ENCODE data around the gene ZNF32.

Gene ZNF32

DNA sequence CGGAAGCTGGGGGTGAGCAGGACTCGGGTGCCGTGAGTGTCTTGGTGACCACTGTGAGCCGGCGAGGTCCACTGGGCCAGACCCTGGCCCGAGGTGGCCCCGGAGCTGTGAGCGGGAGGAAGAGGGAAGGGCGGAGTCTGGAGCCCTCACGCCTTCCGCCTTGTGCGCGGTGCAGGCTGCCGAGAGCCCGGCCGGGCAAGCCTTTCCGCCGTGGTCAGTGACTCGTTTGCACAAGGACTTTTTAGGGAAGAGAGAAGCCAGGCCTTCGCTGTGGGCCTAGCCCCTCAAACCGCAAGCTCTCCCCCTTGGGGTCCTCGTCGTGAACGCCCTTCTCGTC is 40.9 kb upstream of the ZNF32 start:
- H3K4me3 ChIP-seq (replicated peaks; ENCODE audit: insufficient read depth, low read length), result peak overlapping the region; percentile 43

DNA sequence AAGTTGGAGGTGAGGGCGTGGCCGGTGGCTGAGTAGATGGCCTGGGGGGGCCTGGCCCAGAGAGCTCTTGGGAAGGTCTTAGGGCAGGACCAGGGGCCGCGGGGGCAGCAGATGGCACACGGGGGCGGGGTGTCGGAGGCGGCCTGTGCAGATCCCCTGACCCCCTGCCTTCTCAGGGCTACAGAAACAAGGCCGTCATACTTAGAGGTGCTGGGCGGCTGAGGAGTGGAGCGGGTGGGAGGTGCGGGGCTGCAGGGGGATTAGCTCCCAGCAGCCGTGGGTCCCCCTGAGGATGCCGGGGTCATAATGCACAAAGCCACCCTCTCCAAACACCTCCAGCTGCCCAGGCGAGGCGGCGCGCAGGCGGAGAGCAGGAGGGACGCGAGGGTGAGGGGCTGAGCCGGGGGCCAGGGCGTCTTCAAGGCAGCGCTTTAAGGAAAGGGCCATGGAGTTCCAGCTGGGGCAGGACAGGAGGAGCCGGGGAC is 40.4 kb upstream of the ZNF32 start:
- peaks cover 15% of the 10 kb centered on the region for H3K27me3 ChIP-seq (ENCODE audit: insufficient read depth, poor library complexity, severe bottlenecking)
- no peak overlapping the region for H3K27ac ChIP-seq (replicated peaks)
- TF ChIP-seq POLR2AphosphoS5 (IDR thresholded peaks at IDR 0.05; ENCODE audit: low read depth), result no peak
- TF ChIP-seq, protein P1, sequence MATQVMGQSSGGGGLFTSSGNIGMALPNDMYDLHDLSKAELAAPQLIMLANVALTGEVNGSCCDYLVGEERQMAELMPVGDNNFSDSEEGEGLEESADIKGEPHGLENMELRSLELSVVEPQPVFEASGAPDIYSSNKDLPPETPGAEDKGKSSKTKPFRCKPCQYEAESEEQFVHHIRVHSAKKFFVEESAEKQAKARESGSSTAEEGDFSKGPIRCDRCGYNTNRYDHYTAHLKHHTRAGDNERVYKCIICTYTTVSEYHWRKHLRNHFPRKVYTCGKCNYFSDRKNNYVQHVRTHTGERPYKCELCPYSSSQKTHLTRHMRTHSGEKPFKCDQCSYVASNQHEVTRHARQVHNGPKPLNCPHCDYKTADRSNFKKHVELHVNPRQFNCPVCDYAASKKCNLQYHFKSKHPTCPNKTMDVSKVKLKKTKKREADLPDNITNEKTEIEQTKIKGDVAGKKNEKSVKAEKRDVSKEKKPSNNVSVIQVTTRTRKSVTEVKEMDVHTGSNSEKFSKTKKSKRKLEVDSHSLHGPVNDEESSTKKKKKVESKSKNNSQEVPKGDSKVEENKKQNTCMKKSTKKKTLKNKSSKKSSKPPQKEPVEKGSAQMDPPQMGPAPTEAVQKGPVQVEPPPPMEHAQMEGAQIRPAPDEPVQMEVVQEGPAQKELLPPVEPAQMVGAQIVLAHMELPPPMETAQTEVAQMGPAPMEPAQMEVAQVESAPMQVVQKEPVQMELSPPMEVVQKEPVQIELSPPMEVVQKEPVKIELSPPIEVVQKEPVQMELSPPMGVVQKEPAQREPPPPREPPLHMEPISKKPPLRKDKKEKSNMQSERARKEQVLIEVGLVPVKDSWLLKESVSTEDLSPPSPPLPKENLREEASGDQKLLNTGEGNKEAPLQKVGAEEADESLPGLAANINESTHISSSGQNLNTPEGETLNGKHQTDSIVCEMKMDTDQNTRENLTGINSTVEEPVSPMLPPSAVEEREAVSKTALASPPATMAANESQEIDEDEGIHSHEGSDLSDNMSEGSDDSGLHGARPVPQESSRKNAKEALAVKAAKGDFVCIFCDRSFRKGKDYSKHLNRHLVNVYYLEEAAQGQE (IDR thresholded peaks at IDR 0.05; ENCODE audit: insufficient replicate concordance, low read depth), result no peak
- no peak for TF ChIP-seq GABPA (IDR thresholded peaks at IDR 0.05; ENCODE audit: low read depth)
- H3K4me3 ChIP-seq (replicated peaks; ENCODE audit: insufficient read depth, low read length), result peak overlapping the region; percentile 43
- no peak for DNase-seq (ENCODE audit: low read depth in 1 of 2, low spot score in 1 of 2)

More for the DNA sequence above, 40.9 kb upstream of the ZNF32 start:
- Histone ChIP-seq H3K27ac (replicated peaks) (no peak overlapping the region), H3K27me3 (ENCODE audit: insufficient read depth, poor library complexity, severe bottlenecking) (peaks cover 17% of the 10 kb centered on the region)
- no peak for TF ChIP-seq SPI1 (IDR thresholded peaks at IDR 0.05; ENCODE audit: borderline replicate concordance, low read depth)
- TF ChIP-seq GABPA (IDR thresholded peaks at IDR 0.05; ENCODE audit: low read depth), result no peak
- TF ChIP-seq, protein P1 (IDR thresholded peaks at IDR 0.05; ENCODE audit: insufficient replicate concordance, low read depth), result no peak
- TF ChIP-seq, protein P2, sequence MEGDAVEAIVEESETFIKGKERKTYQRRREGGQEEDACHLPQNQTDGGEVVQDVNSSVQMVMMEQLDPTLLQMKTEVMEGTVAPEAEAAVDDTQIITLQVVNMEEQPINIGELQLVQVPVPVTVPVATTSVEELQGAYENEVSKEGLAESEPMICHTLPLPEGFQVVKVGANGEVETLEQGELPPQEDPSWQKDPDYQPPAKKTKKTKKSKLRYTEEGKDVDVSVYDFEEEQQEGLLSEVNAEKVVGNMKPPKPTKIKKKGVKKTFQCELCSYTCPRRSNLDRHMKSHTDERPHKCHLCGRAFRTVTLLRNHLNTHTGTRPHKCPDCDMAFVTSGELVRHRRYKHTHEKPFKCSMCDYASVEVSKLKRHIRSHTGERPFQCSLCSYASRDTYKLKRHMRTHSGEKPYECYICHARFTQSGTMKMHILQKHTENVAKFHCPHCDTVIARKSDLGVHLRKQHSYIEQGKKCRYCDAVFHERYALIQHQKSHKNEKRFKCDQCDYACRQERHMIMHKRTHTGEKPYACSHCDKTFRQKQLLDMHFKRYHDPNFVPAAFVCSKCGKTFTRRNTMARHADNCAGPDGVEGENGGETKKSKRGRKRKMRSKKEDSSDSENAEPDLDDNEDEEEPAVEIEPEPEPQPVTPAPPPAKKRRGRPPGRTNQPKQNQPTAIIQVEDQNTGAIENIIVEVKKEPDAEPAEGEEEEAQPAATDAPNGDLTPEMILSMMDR (IDR thresholded peaks at IDR 0.05; ENCODE audit: insufficient read depth, low read length), result no peak
- no peak for TF ChIP-seq POLR2AphosphoS5 (IDR thresholded peaks at IDR 0.05; ENCODE audit: low read depth)
- peak; percentile 30 to 40 for DNase-seq (ENCODE audit: low read depth in 1 of 2, low spot score in 1 of 2)

DNA sequence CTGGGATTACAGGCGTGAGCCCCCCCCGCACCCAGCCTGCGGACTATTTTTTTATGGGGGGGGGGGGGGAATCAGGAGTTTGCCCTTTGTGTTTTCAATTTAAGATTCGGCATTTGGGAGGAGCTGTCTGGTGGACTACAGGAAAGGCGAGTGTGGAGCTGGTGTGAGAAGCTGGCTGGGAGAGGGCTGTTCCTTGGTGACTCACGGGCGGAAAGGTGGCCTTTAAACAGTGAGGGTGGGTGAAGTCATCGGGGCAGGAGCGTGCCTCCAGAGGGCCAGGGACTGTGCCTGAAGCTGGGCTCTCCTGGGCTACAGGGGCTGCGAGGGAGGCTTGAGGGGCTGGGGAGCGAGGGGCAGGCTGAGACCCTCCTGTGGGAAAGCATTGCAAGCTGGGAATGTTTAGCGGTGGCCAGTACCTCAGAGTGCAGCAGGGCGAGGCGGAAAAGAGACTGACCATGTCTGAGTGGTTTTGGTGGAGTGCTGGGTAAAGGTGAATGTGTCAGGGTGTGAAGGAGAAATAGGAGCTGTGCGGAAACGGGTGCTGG is 39.7 kb upstream of the ZNF32 start:
- Histone ChIP-seq H3K27me3 (ENCODE audit: insufficient read depth, poor library complexity, severe bottlenecking) (peaks cover 11% of the 10 kb centered on the region), H3K4me3 (replicated peaks; ENCODE audit: insufficient read depth, low read length) (no peak overlapping the region), H3K27ac (replicated peaks) (no peak overlapping the region)
- TF ChIP-seq, protein P2 (IDR thresholded peaks at IDR 0.05; ENCODE audit: insufficient read depth, low read length), result no peak
- TF ChIP-seq GABPA (IDR thresholded peaks at IDR 0.05; ENCODE audit: low read depth) (no peak), SPI1 (IDR thresholded peaks at IDR 0.05; ENCODE audit: borderline replicate concordance, low read depth) (no peak), POLR2AphosphoS5 (IDR thresholded peaks at IDR 0.05; ENCODE audit: low read depth) (no peak)
- TF ChIP-seq, protein P1 (IDR thresholded peaks at IDR 0.05; ENCODE audit: insufficient replicate concordance, low read depth), result no peak
- DNase-seq (ENCODE audit: low read depth in 1 of 2, low spot score in 1 of 2), result no peak
